ENCODE measurements around the gene AHR. TPM values are rescaled to one million over a fixed set of nuclear protein-coding genes. Genes with fewer than 3 reads are reported as not detected.

AHR gene
- total and polyA plus RNA-seq, 8 donors: 8.7 to 136 (median 43.1) TPM

DNA sequence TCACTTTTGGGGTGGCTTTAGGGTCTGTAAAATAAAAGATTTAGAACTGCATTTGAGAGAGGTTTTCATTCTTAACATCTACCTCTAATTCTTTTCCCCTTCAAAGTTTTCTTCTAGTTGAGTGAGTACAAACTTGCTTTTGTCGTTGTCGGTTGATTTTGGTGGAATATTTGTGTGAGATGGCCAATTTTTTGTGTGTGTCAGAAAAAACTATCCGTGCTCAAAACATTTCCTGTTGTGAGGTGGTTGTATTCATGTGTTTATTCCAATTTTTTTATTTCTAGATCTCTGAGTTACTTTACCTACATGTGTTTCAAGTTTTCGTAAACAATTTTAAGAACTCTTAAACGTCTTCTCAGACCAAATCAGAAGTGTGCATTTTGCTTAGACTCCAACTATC, 1.6 kb downstream of the AHR start:
- Histone ChIP-seq H3K4me1 (peaks cover 11 to 49% (median 27%) of the 10 kb centered on the region in 4 donors), H3K27ac (peak overlapping the region; percentile 79 to 99 (median 96)), H3K4me3 (peak overlapping the region; percentile 63 to 95 (median 92)), H3K9me3 (no peaks in the 10 kb centered on the region), H3K36me3 (no peaks in the 10 kb centered on the region), H3K27me3 (no peaks in the 10 kb centered on the region)
- intact Hi-C loops (cut with DNase I; ENCODE audit: low total_unique reads): loop anchor here (10.0 kb wide), 1 partner anchor 345 kb away; no protein-coding TSS in a partner anchor
- DNase-seq: no peak
- TF ChIP-seq POLR2AphosphoS5 (IDR thresholded peaks at IDR 0.05): no peak
- TF ChIP-seq POLR2A (IDR thresholded peaks at IDR 0.05): no peak
- TF ChIP-seq, protein P1, sequence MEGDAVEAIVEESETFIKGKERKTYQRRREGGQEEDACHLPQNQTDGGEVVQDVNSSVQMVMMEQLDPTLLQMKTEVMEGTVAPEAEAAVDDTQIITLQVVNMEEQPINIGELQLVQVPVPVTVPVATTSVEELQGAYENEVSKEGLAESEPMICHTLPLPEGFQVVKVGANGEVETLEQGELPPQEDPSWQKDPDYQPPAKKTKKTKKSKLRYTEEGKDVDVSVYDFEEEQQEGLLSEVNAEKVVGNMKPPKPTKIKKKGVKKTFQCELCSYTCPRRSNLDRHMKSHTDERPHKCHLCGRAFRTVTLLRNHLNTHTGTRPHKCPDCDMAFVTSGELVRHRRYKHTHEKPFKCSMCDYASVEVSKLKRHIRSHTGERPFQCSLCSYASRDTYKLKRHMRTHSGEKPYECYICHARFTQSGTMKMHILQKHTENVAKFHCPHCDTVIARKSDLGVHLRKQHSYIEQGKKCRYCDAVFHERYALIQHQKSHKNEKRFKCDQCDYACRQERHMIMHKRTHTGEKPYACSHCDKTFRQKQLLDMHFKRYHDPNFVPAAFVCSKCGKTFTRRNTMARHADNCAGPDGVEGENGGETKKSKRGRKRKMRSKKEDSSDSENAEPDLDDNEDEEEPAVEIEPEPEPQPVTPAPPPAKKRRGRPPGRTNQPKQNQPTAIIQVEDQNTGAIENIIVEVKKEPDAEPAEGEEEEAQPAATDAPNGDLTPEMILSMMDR (IDR thresholded peaks at IDR 0.05): no peak
- no peak for TF ChIP-seq EP300 (IDR thresholded peaks at IDR 0.05)
- WGBS, 5 donors: 2 to 6% (median 2%) methylated on average over 5 of the region's 5 CpGs

DNA sequence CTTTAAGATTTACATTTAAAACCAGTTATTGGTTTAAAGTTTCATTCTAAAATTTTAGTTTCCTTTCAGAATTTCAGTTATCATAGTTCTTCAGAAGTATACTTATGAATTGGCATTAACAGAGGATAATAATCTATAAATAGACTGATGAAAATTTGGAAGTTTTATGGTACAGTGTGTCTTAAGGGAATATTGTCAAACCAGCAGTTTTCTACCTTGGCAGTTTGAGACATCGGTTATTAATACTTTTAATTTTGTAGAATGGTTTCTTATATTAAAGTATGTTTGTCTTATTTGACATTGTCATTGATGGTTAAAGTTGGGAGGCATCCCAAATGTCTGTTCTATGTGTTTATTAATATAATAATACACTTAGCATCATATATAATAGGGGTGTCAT, 2.0 kb downstream of the AHR start:
- Histone ChIP-seq H3K36me3 (no peaks in the 10 kb centered on the region), H3K4me1 (peaks cover 14 to 54% (median 31%) of the 10 kb centered on the region in 4 donors), H3K27ac (peak overlapping the region in 4 of 5 donors; percentile 93 to 99 (median 96)), H3K9me3 (no peaks in the 10 kb centered on the region), H3K27me3 (no peaks in the 10 kb centered on the region), H3K4me3 (peak overlapping the region; percentile 63 to 95 (median 92))
- intact Hi-C loops (cut with DNase I; ENCODE audit: low total_unique reads): loop anchor here (10.0 kb wide), 1 partner anchor 344 kb away; no protein-coding TSS in a partner anchor
- DNase-seq: no peak
- TF ChIP-seq EP300 (IDR thresholded peaks at IDR 0.05): no peak
- TF ChIP-seq, protein P1 (IDR thresholded peaks at IDR 0.05): no peak
- TF ChIP-seq POLR2A (IDR thresholded peaks at IDR 0.05): no peak
- TF ChIP-seq POLR2AphosphoS5 (IDR thresholded peaks at IDR 0.05): no peak
- 2 to 24% (median 19%) methylated on average over 1 of the region's 1 CpG for WGBS, 5 donors

DNA sequence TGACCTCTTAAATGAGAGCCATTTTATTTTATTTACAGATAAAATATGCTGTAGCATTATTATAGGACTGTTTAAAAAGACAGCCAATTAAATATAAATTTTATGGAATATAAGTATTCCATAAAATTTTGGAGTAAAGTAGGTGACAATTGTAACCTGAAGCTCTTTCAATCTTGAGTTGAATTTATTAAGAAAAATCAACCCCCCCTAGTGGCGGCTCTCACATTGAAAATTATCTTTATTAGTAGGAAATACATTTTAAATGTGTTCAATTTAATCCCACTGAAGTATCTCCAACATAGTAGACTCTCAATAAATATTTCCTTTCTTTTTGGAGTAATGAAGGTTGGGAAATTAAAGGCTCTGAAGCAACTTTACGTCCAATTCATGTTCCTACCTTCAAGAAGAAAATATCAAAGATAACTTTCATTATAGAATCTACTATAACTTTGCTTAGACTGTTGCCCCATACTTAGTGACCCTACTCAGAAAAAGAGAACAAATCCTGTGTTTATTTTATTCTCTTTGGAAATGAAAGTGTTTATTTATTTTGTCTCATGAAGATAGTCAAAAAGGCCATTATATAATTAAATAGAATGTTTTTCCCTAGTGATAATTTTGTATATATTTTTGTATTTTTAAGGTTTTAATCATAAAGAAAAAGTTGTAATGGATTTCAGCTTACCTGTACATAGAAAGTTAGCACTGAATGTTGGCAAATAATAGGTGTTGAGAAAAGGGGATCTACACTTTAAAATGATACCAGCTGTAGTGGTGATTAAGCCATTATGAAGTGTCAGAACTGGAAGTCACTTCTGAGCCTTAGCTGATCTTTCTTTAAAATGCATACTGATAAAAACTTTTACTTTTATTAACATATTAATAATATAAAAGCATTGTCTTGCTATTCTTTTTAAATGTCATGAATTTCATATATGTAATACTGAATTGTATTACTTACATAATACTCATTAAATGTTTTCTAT, 3.3 kb downstream of the AHR start:
- TF ChIP-seq, protein P1 (IDR thresholded peaks at IDR 0.05): peak in 5 of 7 experiments; percentile 37 to 90 (median 46)
- TF ChIP-seq EP300 (IDR thresholded peaks at IDR 0.05) (no peak), POLR2A (IDR thresholded peaks at IDR 0.05) (no peak), POLR2AphosphoS5 (IDR thresholded peaks at IDR 0.05) (no peak)
- Histone ChIP-seq H3K9me3 (no peaks in the 10 kb centered on the region), H3K27ac (peak overlapping the region in 4 of 5 donors; percentile 43 to 99 (median 95)), H3K27me3 (no peaks in the 10 kb centered on the region), H3K36me3 (no peaks in the 10 kb centered on the region), H3K4me1 (peaks cover 28 to 67% (median 44%) of the 10 kb centered on the region in 4 donors), H3K4me3 (peak overlapping the region; percentile 13 to 93 (median 77))
- intact Hi-C loops (cut with DNase I; ENCODE audit: low total_unique reads): loop anchor here (10.0 kb wide), 1 partner anchor 343 kb away; no protein-coding TSS in a partner anchor
- 3 to 9% (median 5%) methylated on average over 2 of the region's 2 CpGs for WGBS, 5 donors
- peak; percentile 52 to 70 for DNase-seq

DNA sequence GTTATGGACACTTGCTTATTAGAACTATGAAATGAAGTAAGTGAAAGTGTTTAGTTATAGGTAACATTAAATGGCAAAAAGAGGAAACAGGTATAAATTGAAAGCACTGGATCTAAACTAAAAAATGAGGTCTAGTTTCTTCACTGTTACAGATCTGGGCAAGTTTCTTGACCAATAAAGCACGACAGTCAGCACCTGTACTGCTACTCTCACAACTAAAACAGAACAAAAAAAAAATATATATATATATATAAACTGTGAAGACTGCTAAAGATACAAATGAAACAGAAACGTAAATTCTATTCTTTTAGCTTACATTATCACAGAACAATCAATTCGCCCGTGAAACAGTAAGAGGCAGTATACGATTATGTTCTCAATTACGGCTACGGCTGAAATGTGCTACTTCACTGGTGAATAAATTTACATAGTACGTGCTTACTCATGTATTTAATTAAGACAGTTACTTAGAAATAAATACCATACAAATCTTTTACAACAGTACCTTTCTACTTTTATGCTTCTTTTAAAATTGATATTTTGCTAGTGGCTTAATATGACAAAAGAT, 4.2 kb downstream of the AHR start:
- Histone ChIP-seq H3K4me1 (peaks cover 35 to 73% (median 48%) of the 10 kb centered on the region in 4 donors), H3K27ac (peak overlapping the region in 4 of 5 donors; percentile 36 to 99 (median 68)), H3K4me3 (peak overlapping the region; percentile 1 to 91 (median 33)), H3K27me3 (no peaks in the 10 kb centered on the region), H3K9me3 (no peaks in the 10 kb centered on the region), H3K36me3 (no peaks in the 10 kb centered on the region)
- peak in 1 of 2 donors; percentile 73 for DNase-seq
- TF ChIP-seq EP300 (IDR thresholded peaks at IDR 0.05) (no peak), POLR2AphosphoS5 (IDR thresholded peaks at IDR 0.05) (no peak)
- TF ChIP-seq, protein P1 (IDR thresholded peaks at IDR 0.05): peak in 3 of 7 experiments; percentile 16 to 26 (median 24)
- WGBS, 5 donors: 2 to 17% (median 13%) methylated on average over 8 of the region's 8 CpGs
- intact Hi-C loops (cut with DNase I; ENCODE audit: low total_unique reads): loop anchor here (10.0 kb wide), 1 partner anchor 342 kb away; no protein-coding TSS in a partner anchor

All from stomach (tissue), 9 donors.